OCI-M2 (cell line): Measurements from ENCODE around the gene HSFX1.
"Not testable (repeated sequence)": the region's sequence is repeated elsewhere in the genome, so short reads cannot be mapped to it uniquely, and the experiment has no call there.

Experiments used
- DNase-seq: peaks from one replicate; lab custom pipeline; 2025; ENCODE audit not compliant: unreplicated experiment; lab: John Stamatoyannopoulos, UW

Gene HSFX1, protein sequence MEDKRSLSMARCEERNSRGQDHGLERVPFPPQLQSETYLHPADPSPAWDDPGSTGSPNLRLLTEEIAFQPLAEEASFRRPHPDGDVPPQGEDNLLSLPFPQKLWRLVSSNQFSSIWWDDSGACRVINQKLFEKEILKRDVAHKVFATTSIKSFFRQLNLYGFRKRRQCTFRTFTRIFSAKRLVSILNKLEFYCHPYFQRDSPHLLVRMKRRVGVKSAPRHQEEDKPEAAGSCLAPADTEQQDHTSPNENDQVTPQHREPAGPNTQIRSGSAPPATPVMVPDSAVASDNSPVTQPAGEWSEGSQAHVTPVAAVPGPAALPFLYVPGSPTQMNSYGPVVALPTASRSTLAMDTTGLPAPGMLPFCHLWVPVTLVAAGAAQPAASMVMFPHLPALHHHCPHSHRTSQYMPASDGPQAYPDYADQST

DNA sequence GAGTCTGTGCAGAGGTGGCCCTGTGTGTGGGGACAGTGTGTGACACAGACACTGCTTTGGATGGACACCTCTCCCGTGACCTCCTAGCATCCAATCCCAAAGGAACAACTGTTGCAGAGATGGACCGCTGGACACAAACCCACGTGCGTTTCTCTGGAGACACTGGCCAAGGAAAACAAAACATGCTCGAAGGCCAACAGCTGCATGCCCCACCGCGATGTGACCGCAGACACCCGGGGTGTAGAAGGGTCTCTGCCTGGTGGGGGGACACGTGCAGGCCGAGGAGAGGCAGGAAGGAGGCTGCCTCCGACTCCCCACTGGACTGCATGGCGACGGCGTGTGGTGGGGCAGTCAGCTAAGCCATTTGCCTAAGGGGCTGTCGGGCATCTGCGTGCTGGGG lies at the start of gene HSFX1:
Gene HSFX1 (plus strand): TSS at position 301 of the 400 bp plus-strand sequence. CDS start 614 bp downstream, outside the sequence.
- not testable (repeated sequence) for DNase-seq

DNA sequence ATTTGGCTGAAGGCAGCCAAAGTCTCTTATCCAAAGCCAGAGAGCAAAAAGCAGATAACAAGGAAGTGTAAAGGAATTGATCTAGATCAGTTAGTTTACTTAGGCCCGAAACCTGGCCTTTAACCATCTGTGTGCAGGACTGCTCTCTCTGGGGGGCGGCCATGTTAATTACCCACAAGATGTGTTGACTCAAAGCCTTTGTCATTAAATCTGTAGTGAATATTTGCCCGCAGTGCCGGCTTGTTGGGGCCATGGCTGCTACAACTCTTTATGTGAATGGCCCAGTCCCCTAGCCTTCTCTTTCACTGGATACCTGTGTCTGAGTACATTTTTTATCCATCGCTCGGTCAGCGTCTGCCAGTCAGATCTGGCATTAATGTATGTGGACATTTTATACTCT lies 46.6 kb upstream of the HSFX1 start:
- DNase-seq = not testable (repeated sequence)

DNA sequence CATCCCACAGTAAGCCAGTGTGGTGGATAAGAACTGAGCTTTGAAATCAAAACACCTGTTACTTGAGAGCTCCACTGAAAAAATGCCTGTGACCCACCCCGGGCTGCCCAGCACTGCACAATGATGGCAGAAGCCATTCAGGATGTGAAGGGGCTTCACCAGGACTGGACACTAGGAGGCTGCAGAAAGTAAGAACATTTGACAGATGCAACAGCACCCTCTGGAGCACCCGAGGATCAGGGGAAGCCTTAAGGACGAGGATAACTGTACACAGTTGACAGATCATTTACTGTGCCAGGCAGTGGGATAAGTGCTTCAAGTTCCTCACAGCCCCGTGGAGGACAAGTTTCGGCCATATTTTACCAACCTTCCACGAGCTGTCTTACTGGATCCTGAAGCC lies 31.6 kb upstream of the HSFX1 start:
- not testable (repeated sequence) for DNase-seq

DNA sequence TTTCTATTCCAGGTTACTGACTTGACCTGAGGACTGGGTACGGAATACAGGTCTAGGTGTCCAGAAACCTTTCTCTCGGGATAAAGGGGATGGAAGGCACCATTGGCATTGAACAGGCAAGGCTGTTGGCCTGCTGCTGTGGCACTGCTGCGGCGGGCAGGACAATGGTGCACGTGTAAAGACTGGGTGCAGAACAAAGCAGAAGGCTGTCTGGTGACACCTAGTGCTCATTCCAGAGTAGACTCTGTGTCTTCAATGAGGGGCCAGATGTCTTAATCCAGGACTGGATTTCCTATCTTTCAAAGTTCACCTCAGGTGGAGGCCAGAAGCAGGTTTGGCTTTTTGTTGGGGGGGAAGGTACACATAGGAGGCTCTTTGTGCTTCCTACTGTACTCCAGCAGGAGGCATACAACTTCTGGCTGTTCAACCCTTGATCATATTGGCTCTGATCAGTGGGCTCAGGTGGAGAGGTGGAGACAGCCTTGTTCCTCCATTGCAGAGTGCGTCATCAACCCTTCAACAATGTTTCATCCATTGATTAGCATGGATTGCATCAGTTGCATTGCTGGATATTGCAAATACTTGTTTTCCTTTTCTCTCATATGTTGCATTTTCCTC lies 27.4 kb upstream of the HSFX1 start:
- DNase-seq = not testable (repeated sequence)

DNA sequence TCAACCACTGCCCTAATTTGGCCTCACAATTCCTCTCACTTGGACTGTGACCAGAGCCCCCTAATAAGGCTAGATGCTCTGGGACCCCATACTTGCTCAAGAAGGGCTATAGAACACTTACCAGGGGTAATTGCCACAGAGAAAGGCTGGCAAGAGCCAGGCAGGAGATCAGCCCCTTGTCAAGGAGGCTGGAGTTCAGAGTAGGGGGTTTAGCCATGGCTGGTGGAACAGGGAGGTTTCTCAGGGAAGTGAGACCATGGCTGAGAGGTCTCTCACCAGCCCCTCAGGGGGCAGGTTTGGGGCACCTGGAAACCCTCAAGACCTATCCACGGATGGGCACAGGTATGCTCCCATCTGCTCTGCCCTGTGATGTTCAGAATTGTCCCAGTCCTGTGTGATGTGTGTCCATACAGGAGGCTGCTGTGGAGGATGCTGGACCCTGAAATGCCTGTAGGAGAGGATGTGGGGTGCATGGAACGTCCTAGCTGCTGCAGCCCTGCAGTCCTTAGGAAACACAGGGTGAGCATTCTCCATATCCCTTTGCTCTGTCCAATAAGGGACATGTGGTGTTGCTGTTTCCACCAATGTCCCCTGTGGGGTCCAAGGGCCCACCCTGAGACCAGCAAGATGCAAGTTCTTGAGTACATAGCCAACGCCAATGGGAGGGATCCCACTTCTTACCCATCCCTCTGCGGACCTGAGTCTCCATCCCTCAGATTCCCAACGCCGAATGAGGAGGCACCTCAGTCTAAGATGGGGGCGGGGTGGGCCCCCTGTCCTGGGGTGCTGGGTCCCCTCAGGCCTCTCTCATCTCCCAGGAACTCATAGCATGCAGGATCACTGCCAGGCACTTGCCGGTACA lies 16.4 kb upstream of the HSFX1 start:
- DNase-seq = no peak

DNA sequence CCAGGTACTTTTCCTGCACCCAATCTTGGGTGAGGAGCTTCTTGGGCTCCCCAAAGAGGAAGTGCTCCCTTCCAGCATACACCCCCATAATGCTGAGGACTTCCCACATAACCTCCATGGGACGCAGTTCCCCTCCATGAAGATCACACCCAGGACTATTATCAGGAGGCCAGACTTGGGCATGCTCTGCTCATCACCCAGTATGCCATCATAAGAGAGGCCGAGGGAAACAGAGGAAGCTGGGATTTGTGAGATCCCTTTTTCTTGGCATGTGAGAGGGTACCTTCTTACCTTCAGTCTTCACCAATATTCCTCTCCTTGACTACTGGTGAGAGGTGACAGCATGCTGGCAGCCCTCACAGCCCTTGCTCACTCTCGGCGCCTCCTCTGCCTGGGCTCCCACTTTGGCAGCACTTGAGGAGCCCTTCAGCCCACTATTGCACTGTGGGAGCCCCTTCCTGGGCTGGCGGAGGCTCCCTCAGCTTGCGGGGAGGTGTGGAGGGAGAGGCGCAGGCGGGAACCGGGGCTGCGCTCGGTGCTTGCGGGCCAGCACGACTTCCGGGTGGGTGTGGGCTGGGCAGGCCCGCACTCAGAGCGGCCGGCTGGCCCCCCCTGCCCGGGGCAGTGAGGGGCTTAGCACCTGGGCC lies 15.7 kb upstream of the HSFX1 start:
- no peak for DNase-seq

DNA sequence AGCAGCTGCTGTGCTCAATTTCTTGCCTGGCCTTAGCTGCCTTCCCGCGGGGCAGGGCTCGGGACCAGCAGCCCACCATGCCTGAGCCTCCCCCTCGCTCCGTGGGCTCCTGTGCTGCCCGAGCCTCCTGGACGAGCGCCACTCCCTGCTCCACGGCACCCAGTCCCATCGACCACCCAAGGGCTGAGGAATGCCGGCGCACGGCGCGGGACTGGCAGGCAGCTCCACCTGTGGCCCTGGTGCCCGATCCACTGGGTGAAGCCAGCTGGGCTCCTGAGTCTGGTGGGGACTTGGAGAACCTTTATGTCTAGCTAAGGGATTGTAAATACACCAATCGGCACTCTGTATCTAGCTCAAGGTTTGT lies 15.2 kb upstream of the HSFX1 start:
- DNase-seq = not testable (repeated sequence)

DNA sequence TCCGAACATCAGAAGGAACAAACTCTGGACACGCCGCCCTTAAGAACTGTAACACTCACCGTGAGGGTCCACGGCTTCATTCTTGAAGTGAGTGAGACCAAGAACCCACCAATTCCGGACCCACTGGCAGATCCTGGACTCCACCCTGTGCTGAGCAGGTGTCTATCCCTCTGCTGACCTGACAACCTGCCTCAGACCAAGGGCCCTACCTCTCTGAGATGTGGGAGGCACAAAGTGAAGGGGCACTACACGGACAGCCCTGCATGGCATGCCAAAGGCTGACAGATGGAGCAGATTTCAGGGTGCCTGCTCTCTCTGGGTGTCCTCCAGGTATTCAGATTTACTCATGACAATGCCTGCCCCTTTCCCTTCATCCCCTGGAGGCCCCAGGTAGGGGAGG lies 14.0 kb upstream of the HSFX1 start:
- DNase-seq = no peak

DNA sequence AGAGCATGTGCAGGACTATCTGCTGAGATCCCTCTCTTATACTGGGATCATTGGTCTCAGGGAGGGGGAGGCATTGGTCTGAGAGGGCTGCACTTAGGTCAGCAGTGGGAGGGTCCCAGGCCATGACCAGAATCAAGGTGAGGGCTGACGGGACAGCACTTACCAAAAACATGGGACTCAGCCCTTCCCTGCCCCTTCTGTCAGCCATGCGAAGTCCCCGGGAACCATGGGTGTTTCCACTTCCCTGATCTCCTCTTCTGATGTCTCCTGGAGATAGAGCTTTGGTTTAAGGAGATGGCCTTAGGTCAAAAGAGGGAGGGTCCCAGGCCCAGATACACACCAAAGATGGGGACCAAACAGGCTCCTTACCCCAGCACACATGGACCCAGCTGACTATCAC lies 12.9 kb upstream of the HSFX1 start:
- DNase-seq = no peak

DNA sequence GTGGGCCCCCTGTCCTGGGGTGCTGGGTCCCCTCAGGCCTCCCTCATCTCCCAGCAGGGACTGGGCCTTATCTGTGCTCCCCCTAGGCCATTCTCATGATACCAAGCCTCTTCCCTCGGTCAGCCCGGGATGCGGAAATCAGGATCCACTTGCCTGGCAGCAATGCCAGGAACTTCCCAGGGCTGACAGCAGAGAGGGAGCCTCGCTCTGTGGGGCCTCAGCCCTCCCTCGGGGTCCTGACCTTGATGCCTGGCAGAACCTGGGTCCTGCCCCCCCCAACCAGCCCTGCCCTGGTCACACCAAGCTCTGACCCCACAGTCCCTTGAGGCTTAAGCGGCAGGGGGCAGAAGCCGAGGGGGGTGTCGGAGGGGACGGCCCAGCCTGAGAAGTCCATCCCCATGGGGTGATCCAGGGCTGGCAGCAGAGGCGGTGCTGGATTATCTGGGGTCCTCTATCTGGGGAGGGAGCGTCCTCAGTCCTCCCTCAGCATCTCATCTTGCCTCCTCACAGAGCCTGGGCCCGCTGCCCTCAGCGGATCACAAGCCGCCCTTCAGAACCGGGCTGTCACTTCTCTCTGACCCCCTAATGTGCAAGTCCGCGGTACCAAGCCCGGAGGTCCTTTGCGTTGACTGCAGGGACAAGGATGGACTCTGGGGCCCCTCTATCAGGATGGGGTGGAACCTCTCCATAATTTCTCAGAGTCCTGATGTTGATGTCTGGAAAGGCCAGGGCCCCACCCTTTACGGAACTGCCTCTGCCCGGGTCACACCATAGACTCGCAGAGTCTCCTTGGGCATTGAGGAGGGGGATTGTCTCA lies 11.8 kb upstream of the HSFX1 start:
- DNase-seq = not testable (repeated sequence)

DNA sequence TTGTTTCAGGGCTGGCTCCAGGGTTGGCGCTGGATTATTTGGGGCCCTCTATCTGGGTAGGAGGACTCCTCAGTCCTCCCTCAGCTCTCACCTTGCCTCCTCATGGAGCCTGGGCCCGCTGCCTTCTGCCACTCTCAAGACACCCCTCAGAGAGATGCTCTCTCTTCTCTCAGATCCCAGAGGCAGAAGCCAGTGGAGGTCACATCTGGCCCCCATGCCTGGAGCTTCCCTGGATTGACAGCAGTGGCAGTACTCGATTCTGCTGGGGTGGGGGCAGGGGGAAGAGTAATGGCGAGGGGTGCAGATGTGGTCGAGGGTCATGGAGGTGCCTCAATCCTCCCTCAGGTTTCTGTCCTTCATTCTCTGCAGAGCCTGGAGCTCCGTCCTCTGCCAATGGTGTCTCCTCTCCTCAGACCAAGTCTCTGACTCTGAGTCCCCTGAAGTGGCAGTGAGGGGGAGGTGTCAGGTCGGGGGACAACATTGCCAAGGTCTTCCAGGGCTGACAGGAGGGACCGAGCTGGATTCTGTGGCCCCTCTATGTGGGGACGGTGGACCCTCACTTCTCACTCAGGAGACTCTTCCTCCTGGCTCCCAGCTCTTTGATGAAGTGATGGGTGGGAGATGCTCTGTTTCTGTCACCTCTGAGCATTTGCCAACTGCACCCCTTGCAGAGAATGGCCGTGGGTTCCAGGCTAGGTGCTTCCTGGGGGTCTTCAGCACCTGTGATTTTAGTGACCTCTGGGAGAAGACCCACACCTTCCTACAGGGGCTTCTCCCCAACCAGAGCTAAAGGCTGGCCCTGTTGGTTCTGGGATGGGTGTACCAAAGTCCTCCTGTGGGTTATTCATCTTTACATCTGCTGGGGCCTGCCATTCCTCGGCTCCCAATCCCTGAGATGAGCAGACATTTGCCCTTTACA lies 10.9 kb upstream of the HSFX1 start:
- DNase-seq = no peak

DNA sequence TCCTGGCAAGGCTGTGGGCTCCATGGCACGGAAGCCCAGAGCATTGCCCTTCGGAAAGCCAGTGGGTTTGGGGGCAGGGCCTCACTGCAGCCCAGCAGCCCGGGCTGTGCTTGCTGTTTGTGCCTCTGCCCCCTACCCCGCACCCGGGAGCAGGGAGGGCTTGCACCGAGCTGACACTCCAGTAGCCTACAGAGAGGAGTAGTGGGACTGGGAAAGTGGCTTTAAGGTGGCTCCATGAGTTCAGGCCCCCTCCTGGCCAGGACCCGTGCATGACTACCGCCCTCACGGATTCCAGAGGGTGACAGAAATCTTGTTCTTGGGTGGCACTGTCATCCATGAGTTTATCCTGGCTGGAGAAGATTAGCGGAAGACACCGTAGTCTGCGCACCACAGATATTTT lies 3.5 kb upstream of the HSFX1 start:
- not testable (repeated sequence) for DNase-seq

DNA sequence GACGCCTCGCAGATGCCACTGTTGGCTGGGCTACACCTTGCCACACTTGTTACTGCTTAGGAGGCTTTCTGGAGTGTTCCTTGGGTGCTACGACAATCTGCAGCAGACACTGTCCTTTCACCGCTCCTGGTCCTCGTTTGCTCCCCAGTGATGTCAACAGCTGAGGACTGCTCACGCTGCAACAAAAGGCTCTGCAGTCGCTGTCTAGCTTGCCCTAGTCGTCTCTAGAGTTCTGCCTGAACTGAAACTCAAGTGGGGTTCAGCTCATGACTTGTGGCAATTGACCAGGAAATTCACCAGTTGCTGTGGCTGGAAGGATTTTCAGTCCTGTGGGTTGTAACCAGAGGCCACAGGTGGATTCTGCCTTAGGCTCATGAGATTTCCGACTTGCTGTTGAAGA lies 842 bp upstream of the HSFX1 start:
- not testable (repeated sequence) for DNase-seq

DNA sequence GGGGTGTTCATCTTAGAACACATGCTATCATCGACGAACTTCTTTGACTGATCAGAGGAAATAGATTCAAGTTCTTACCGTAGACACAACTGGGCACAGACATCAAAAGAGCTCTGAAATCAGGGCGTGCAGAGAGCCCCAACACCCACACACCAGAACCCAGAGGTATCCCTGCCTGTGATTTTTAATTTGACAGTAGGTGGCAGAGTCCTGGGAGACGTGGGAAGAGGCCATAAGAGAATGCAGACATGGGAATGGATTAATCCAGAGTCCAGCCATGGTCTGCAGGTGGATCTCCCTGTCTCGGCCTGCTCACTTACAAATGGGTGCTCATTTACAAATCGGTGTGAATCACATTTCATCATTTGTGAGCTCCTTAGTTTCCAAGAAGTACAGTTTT lies 4.1 kb downstream of the HSFX1 start:
- not testable (repeated sequence) for DNase-seq

DNA sequence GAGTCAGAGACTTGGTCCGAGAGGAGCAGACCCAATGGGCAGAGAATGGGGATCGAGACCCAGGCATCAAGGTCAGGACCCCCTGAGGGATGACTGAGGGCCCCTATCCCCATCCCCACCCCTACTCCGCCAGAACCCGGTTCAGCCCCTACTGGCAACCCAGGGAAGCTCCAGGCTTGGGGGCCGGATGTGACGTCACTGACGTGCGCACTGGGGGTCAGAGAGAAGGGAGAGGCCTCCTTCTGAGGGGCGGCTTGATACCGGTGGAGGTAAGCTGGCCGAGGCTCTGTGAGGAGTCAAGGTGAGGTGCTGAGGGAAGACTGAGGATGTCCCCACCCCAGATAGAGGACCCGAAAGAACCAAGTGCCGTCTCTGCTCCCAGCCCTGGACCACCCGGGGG lies 7.9 kb downstream of the HSFX1 start, which contains the start of gene MAGEA9:
Gene MAGEA9 (plus strand): TSS at position 204 of the 400 bp plus-strand sequence. CDS start 4,281 bp downstream, outside the sequence.
- not testable (repeated sequence) for DNase-seq

DNA sequence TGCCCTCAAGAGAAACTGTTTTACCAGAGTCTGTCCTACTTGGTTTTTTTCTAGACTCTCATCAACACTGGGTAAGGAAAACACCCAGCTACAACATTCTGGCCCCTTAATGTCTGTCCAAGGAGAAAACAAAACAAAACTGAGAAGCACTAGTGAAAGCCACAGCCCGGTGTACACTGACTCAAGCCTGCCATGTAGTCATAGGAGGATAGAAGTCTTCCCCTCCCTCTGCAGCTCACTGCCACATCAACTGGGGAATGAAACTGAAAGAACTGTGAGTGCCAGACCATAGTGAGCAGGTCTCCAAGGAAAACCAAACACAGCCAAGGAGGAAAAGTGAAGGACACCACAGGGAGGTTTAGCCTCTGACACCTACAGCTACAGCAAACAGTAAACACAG lies 21.7 kb downstream of the HSFX1 start:
- DNase-seq = not testable (repeated sequence)

DNA sequence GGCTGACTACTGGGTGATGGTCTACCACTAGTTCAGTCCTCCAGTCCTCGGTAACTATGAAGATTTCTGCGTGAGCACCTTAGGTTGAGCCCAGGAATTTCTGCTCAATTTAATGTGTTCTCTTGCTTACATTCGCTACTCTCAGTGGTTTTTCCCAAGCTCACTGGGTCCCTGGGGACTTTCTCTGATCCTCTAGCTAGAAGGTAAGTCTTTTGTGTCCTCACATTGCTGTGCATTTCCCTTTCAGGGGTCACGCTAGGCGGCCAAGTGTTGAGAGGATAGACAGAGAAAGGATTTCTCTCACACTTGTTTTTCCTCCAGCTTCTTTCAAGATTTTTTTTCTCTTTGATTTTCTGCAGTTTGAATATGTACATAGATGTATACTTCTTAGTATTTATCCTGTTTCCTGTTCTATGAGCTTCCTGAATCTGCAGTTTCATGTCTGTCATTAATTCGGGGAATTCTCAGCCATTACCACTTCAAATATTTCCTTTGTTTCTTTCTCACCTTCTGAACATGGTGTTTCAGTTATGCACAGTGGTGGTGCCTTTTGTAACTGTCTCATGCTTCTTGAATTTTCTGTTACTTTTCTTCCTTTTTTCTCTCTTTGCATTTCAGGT lies 25.3 kb downstream of the HSFX1 start:
- DNase-seq = no peak

DNA sequence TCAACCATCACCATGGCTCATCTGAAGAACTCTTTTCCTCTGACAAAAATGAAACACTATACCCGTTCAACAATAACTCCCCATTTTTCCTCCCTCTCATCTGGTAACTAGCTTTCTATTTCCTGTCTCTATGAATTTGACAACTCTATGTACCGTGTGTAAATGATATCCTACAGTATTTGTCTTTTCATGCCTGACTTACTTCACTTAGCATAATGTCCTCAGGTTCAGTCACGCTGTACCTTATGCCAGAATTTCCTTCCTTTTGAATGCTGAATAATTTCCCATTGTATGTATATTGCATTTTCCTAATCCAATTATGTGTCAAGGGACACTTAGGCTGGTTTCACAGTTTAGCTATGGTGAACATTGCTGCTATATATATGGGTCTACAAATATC lies 26.1 kb downstream of the HSFX1 start:
- DNase-seq = no peak
